Measurements from ENCODE around the gene DIP2A.

DIP2A gene

GRCh38 chr21:46458315-46459023 is at the start of gene DIP2A:
Gene DIP2A (plus strand): TSS chr21:46458891. CDS start chr21:46459132, 241 bp downstream.
- DNase-seq (ENCODE audit: low read depth): peak; percentile 94

GRCh38 chr21:46409641-46410406 is 48.9 kb upstream of the DIP2A start:
- DNase-seq (ENCODE audit: low read depth): no peak

GRCh38 chr21:46410516-46410915 is 48.2 kb upstream of the DIP2A start:
- no peak for DNase-seq (ENCODE audit: low read depth)

DNA sequence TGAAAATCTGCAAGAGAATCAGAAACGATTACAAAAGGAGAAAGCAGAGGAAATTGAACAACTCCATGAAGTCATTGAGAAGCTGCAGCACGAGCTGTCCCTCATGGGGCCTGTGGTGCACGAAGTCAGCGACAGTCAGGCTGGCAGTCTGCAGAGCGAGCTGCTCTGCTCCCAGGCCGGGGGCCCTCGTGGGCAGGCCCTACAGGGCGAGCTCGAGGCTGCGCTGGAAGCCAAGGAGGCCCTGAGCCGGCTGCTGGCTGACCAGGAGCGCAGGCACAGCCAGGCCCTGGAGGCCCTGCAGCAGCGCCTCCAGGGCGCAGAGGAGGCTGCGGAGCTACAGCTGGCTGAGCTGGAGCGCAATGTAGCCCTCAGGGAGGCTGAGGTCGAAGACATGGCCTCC is 47.5 kb upstream of the DIP2A start:
- no peak for DNase-seq (ENCODE audit: low read depth)

- DNase-seq (ENCODE audit: low read depth): no peak
Observed at GRCh38 chr21:46411691-46412090, 47.0 kb upstream of the DIP2A start.

DNA sequence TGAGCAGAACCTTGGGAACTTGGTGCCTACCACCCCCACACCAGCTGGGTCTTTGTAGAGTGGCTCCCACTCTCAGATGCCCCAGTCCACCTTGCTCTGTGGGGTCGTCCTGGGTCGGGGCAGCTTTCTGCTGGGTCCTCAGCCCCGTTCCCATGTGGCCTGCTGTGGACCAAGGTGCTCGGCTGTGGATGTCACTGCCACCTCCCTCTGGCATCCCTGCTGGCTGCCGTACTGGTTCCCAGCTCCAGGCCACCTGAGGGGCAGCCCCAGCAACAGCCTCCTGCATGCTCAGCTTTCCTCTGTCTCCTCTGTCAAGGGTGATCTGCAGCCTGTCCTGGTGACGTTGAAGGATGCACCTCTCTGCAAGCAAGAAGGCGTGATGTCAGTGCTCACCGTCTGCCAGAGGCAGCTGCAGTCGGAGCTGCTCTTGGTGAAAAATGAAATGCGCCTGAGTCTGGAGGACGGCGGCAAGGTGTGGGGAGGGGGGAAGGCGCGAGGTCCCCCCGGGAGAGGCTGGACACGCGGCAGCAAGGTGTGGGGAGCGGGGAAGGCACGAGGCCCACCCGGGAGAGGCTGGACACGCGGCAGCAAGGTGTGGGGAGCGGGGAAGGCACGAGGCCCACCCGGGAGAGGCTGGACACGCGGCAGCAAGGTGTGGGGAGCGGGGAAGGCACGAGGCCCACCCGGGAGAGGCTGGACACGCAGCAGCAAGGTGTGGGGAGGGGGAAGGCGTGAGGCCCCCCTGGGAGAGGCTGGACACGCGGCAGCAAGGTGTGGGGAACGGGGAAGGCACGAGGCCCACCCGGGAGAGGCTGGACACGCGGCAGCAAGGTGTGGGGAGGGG is 45.9 kb upstream of the DIP2A start:
- DNase-seq (ENCODE audit: low read depth): no peak

- DNase-seq (ENCODE audit: low read depth): no peak
Observed at GRCh38 chr21:46413365-46413696, 45.4 kb upstream of the DIP2A start.

DNA sequence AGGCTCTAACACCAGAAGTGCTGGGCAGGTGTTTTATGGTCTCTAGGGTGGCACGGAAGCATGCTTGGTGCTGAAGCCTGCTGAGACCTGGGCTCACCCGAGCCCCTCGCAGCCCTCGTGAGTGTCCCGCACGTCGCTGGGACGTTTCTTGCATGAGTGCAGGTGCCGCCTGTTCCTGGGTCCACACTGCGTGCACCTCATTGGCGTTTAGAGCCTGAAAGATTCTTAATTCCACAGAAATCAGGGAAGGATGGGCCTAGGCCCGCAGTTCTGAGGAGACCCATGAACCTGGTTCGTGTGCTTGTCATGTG is 43.8 kb upstream of the DIP2A start:
- DNase-seq (ENCODE audit: low read depth): no peak

DNA sequence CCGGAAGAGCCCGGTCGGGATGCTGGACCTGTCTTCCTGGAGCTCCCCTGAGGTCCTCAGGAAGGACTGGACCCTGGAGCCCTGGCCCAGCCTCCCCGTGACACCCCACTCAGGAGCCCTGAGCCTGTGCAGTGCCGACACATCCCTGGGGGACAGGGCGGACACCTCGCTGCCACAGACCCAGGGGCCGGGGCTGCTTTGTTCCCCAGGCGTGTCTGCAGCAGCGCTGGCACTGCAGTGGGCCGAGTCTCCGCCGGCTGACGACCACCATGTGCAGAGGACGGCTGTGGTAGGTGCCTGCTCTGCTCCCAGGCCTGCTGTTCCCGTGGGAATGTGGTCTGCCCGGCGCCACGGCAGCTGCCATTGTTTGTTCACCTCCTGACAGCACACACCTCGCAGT is 42.1 kb upstream of the DIP2A start:
- no peak for DNase-seq (ENCODE audit: low read depth)

DNA sequence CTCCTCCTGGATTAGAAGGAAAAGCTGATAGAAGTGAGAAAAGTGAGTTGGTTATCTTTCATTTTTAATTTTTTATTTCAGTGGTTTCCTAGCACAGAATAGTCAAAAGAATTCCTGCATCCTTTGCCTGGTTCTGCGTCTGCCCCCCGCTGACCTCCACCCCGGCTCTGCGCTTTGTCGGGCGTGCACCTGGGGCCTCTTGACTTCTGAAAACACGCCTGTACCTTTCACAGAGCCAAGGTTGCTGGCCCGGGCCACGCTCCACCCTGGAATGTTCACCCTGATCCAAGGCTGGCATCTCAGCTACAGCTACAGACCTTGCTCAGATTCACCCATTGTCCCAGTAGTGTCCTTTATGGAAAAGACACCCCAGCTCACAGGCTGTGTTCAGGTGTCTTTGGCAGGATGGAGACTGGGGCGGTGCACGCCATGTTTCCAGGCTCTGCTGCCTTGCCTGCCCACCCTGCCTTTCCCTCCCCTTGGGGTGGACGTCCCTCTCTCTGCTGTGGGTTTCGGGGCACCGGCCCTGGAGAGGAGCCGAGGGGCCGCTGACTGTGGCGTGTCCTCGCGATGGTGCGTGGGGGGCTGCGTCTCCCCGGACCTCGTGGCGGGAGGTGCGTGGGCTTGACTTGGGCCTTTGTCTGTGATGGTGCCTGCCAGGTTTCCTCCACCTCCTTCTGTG is 40.3 kb upstream of the DIP2A start:
- no peak for DNase-seq (ENCODE audit: low read depth)

GRCh38 chr21:46420241-46421190 is 38.2 kb upstream of the DIP2A start:
- no peak for DNase-seq (ENCODE audit: low read depth)

DNA sequence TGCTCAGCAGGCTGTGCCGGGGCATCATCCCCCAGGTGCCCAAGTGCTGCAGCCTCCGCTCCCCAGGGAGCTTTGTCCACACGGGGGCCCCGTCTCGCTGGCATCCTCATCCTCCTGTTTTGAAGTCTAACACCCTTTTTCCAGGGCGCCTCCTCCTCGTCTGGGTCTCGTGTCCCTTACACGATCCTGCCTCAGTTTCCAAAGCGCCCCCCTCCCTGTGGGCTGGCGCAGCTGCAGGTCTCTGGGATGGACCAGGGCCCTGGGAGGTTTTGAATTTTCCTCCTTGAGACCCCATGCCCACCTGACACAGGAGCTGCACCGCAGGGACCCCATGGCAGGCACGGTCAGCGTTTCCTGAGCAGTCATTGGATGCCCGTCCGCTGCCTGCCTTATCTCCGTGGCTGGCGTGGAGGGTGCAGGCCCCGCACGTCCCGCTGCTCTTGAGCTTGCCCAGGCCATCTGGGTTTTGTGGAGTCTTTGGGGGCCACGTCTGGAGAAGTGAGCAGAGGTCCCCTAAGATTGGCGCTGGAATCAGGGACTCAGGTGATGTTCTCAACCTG is 37.4 kb upstream of the DIP2A start:
- DNase-seq (ENCODE audit: low read depth): no peak

- no peak for DNase-seq (ENCODE audit: low read depth)
Observed at GRCh38 chr21:46421756-46422555, 36.7 kb upstream of the DIP2A start.

GRCh38 chr21:46422636-46423241 is 36.0 kb upstream of the DIP2A start:
- DNase-seq (ENCODE audit: low read depth): no peak

DNA sequence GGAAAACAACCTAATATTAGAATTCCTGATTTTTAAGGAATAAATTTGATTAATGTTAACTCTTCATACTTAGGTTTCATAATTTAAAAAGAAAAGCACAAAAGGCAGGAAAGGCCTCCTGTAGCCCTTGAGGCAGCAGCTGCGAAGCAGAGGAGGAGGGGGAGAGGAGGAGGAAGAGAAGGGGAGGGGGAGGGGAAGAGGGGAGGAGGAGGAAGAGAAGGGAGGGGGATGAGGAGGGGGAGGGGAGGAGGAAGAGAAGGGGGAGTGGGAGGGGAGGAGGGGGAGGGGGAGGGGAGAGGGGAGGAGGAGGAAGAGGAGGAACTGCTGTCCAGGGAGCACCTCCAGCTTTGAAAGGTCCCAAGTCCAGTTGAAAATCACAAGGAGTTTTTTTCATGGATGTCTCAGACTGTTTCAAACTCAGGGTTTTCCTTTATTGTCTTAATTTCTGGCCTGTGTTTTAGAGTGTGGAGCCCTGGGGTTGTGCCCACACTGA is 35.1 kb upstream of the DIP2A start:
- DNase-seq (ENCODE audit: low read depth): no peak

- DNase-seq (ENCODE audit: low read depth): no peak
Observed at GRCh38 chr21:46424039-46424591, 34.6 kb upstream of the DIP2A start.

GRCh38 chr21:46424621-46425020 is 34.1 kb upstream of the DIP2A start:
- DNase-seq (ENCODE audit: low read depth): no peak

GRCh38 chr21:46425041-46425440 is 33.6 kb upstream of the DIP2A start:
- DNase-seq (ENCODE audit: low read depth): no peak

DNA sequence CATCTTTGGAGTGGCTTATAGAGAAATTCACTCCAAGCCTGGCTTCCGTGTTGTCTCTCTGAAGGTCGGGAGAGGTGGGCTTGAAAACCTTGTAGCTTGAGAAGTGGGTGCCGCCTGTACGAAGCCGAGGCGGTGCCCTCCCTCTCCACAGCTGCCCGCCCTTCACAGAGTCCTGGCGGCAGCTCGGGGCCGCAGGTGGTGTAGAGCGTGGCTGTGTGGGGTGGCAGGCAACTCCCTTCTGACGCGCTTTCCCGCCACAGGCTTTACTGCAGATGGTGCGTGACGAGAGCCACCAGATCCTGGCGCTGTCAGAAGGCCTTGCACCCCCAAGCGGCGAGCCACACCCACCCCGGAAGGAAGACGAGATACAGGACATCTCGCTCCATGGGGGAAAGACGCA is 33.1 kb upstream of the DIP2A start:
- no peak for DNase-seq (ENCODE audit: low read depth)
